HG02840 (cell line): Measurements from ENCODE around the gene HHAT.

Source experiments
- ATAC-seq: cut with Tn5 transposase; IDR thresholded peaks from one replicate; pipeline ENCODE4 v1.9.1; 2021; ENCODE audit warnings: mild to moderate bottlenecking, moderate library complexity, moderate number of reproducible peaks; ENCODE audit not compliant: unreplicated experiment, low FRiP score

HHAT gene

GRCh38 chr1:210527091-210527490 lies 198.4 kb downstream of the HHAT start:
- ATAC-seq: no peak

- ATAC-seq: no peak
Measured at GRCh38 chr1:210531475-210532222, 202.9 kb downstream of the HHAT start.

GRCh38 chr1:210532223-210532598 lies 203.5 kb downstream of the HHAT start:
- ATAC-seq: no peak

- ATAC-seq: no peak
Measured at GRCh38 chr1:210535761-210536160, 207.1 kb downstream of the HHAT start.

GRCh38 chr1:210536254-210536961 lies 207.7 kb downstream of the HHAT start:
- ATAC-seq: no peak

GRCh38 chr1:210540288-210540687 lies 211.6 kb downstream of the HHAT start:
- ATAC-seq: no peak

GRCh38 chr1:210541680-210542358 lies 213.1 kb downstream of the HHAT start:
- no peak for ATAC-seq

GRCh38 chr1:210551899-210552298 lies 223.2 kb downstream of the HHAT start:
- no peak for ATAC-seq

GRCh38 chr1:210553711-210554110 lies 225.0 kb downstream of the HHAT start:
- no peak for ATAC-seq

GRCh38 chr1:210554382-210554781 lies 225.7 kb downstream of the HHAT start:
- no peak for ATAC-seq

- ATAC-seq: no peak
Measured at GRCh38 chr1:210556475-210556874, 227.8 kb downstream of the HHAT start.

GRCh38 chr1:210557426-210558077 lies 228.8 kb downstream of the HHAT start:
- ATAC-seq: no peak

GRCh38 chr1:210558302-210558701 lies 229.6 kb downstream of the HHAT start:
- ATAC-seq: no peak

- no peak for ATAC-seq
Measured at GRCh38 chr1:210565306-210565705, 236.6 kb downstream of the HHAT start.

GRCh38 chr1:210568631-210569030 lies 239.9 kb downstream of the HHAT start:
- ATAC-seq: no peak

GRCh38 chr1:210570116-210570515 lies 241.4 kb downstream of the HHAT start:
- no peak for ATAC-seq

GRCh38 chr1:210571356-210572284 lies 242.9 kb downstream of the HHAT start:
- ATAC-seq: no peak

GRCh38 chr1:210573141-210573540 lies 244.4 kb downstream of the HHAT start:
- ATAC-seq: no peak

GRCh38 chr1:210582205-210582970 lies 253.7 kb downstream of the HHAT start:
- no peak for ATAC-seq
